ENCODE data around the gene ZGLP1.

The ZGLP1 gene

GRCh38 chr19:10274589-10274988 lies 35.0 kb downstream of the ZGLP1 start:
- no peak for DNase-seq

GRCh38 chr19:10271543-10272086 lies 38.0 kb downstream of the ZGLP1 start:
- DNase-seq, result no peak

- peak; percentile 34 to 96 for DNase-seq
Measured at GRCh38 chr19:10270616-10271394, 38.8 kb downstream of the ZGLP1 start, which contains the start of gene ICAM1. TSS of gene ICAM1 (plus strand) at chr19:10271120. CDS start at chr19:10271160, 40 bp downstream.

GRCh38 chr19:10270180-10270615 lies 39.4 kb downstream of the ZGLP1 start:
- peak; percentile 53 to 96 for DNase-seq

- peak; percentile 70 to 83 for DNase-seq
Measured at GRCh38 chr19:10269333-10270179, 40.1 kb downstream of the ZGLP1 start.

GRCh38 chr19:10268071-10268470 lies 41.5 kb downstream of the ZGLP1 start:
- no peak for DNase-seq

GRCh38 chr19:10266706-10267105 lies 42.9 kb downstream of the ZGLP1 start:
- no peak for DNase-seq

GRCh38 chr19:10262771-10263170 lies 46.8 kb downstream of the ZGLP1 start:
- no peak for DNase-seq

- DNase-seq, result no peak
Measured at GRCh38 chr19:10260141-10260584, 49.5 kb downstream of the ZGLP1 start.

GRCh38 chr19:10259162-10259905 lies 50.3 kb downstream of the ZGLP1 start:
- DNase-seq, result peak; percentile 35 to 91

- DNase-seq, result no peak
Measured at GRCh38 chr19:10258080-10258710, 51.4 kb downstream of the ZGLP1 start.

- DNase-seq, result no peak
Measured at GRCh38 chr19:10256970-10257615, 52.5 kb downstream of the ZGLP1 start.

- no peak for DNase-seq
Measured at GRCh38 chr19:10256551-10256950, 53.1 kb downstream of the ZGLP1 start.

GRCh38 chr19:10255358-10255757 lies 54.3 kb downstream of the ZGLP1 start:
- DNase-seq, result no peak

Measured in bone marrow (tissue), 2 donors.